ENCODE measurements around the gene GPR37. TPM values are rescaled to one million over a fixed set of nuclear protein-coding genes. Genes with fewer than 3 reads are reported as not detected.

GPR37 gene
- total RNA-seq, 1 experiment from 2014 or later = 1.3 TPM

GRCh38 chr7:124724507-124725192, 40.9 kb downstream of the GPR37 start:
- TF ChIP-seq REST (IDR thresholded peaks at IDR 0.05; ENCODE audit: insufficient read depth in 1 of 2, low read depth in 2 of 2, low read length in 1 of 2) (no peak), CTCF (IDR thresholded peaks at IDR 0.05) (no peak), TCF7L2 (IDR thresholded peaks at IDR 0.05; ENCODE audit: low read depth, low read length) (no peak), POLR2AphosphoS5 (IDR thresholded peaks at IDR 0.05; ENCODE audit: low read depth, low read length) (no peak), SIN3A (IDR thresholded peaks at IDR 0.05; ENCODE audit: borderline replicate concordance, insufficient read depth, low read depth, low read length) (no peak)
- no peaks in the 10 kb centered on the region for H3K9me3 ChIP-seq (ENCODE audit: control insufficient read depth, insufficient read depth, low read depth, low read length)
- POLR2A ChIA-PET = no interaction called here
- H3K27me3 ChIP-seq (ENCODE audit: control insufficient read depth, insufficient read depth, low read length) = no peaks in the 10 kb centered on the region
- ATAC-seq (no peak), DNase-seq (ENCODE audit: low read depth, low spot score) (no peak)
- intact Hi-C loops (cut with micrococcal nuclease; ENCODE audit: unreplicated experiment) (no loop called here), in situ Hi-C loops (cut with HindIII; ENCODE audit: low pct_unique_long_range_greater_than_20kb, low sequenced_read_pairs) (no loop called here)
- H3K4me1 ChIP-seq (ENCODE audit: control insufficient read depth, insufficient read depth, low read length) = no peaks in the 10 kb centered on the region
- CTCF ChIA-PET = no interaction called here
- no peak overlapping the region for H3K4me3 ChIP-seq (ENCODE audit: low read depth in 2 of 2, low read length in 2 of 2)
- no TSS peak for BruUV-seq (replicated peaks)
- no peak overlapping the region for H3K27ac ChIP-seq (ENCODE audit: low read length)
- H3K36me3 ChIP-seq (ENCODE audit: control insufficient read depth, insufficient read depth, low read length) = no peaks in the 10 kb centered on the region

GRCh38 chr7:124724079-124724478, 41.5 kb downstream of the GPR37 start:
- Histone ChIP-seq H3K27ac (ENCODE audit: low read length) (no peak overlapping the region), H3K9me3 (ENCODE audit: control insufficient read depth, insufficient read depth, low read depth, low read length) (no peaks in the 10 kb centered on the region), H3K4me1 (ENCODE audit: control insufficient read depth, insufficient read depth, low read length) (no peaks in the 10 kb centered on the region), H3K4me3 (ENCODE audit: low read depth in 2 of 2, low read length in 2 of 2) (no peak overlapping the region), H3K27me3 (ENCODE audit: control insufficient read depth, insufficient read depth, low read length) (no peaks in the 10 kb centered on the region), H3K36me3 (ENCODE audit: control insufficient read depth, insufficient read depth, low read length) (no peaks in the 10 kb centered on the region)
- intact Hi-C loops (cut with micrococcal nuclease; ENCODE audit: unreplicated experiment) = no loop called here
- in situ Hi-C loops (cut with HindIII; ENCODE audit: low pct_unique_long_range_greater_than_20kb, low sequenced_read_pairs) = no loop called here
- POLR2A ChIA-PET = no interaction called here
- BruUV-seq (replicated peaks) = no TSS peak
- ATAC-seq (no peak), DNase-seq (ENCODE audit: low read depth, low spot score) (no peak)
- CTCF ChIA-PET = no interaction called here
- TF ChIP-seq TCF7L2 (IDR thresholded peaks at IDR 0.05; ENCODE audit: low read depth, low read length) (no peak), CTCF (IDR thresholded peaks at IDR 0.05) (no peak), POLR2AphosphoS5 (IDR thresholded peaks at IDR 0.05; ENCODE audit: low read depth, low read length) (no peak), SIN3A (IDR thresholded peaks at IDR 0.05; ENCODE audit: borderline replicate concordance, insufficient read depth, low read depth, low read length) (no peak), REST (IDR thresholded peaks at IDR 0.05; ENCODE audit: insufficient read depth in 1 of 2, low read depth in 2 of 2, low read length in 1 of 2) (no peak)

All from Panc1 (cell line).